Measurements from ENCODE around the gene TES. TPM values are rescaled to one million over a fixed set of nuclear protein-coding genes. Genes with fewer than 3 reads are reported as not detected.

Gene TES
- total RNA-seq = 10 to 100 TPM; 46.6 to 96.6 TPM

DNA sequence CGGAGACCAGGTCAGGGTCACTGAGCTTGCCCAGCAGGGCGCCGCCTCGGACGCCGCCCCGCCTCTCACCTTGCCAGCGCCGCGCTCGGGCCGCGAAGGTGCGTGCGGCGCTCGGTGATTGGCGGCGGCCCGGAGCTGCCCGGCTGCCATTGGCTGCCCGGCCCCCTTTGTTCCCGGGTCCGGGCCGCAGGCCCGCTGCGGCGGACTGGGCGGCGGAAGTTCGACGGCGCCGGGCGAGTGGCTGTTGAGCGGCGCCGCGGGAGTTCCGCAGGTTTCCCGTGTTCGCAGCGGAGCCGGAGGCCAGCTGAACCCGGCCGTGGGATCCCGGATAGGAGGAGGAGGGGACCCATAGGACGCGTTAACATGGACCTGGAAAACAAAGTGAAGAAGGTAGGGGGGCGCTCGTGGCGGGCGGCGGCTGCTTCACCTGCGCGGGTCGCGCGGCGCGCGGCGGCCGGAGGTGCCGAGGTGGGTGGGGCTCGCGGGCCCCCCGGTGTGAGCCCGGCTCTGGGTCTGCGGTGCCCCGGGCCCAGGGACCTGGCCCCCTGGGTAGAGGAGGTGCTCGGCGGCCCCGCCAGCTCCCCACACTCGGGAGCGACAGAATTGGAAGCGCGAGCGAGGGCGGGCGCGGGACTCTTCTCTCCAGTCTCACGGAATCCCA, at the start of gene TES:
Gene TES, plus strand, starts transcription at position 195 of the 661 bp plus-strand sequence. Its CDS starts 169 bp downstream, at position 364.
- TF ChIP-seq POLR2A (IDR thresholded peaks at IDR 0.05) (peak; percentile 91), CTCF (IDR thresholded peaks at IDR 0.05) (peak in 2 of 4 experiments; percentile 11 to 16), POLR2AphosphoS5 (IDR thresholded peaks at IDR 0.05) (no peak)

DNA sequence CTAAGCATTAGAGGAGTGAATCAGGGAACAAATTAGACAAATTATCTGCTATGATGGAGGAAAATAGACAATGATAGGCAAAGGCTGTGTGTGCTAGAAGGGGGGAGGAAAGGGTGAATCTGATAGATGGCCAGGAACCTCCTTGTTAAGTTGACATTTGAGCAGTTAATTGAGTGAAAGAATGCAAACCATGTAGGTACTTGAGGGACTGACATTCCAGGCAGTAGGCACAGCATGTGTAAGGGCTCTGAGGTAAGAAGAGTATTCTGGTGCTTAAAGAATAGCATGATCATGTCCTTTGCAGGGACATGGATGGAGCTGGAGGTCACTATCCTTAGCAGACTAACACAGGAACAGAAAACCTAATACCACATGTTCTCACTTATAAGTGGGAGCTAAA, 48.6 kb upstream of the TES start:
- H3K9me3 ChIP-seq = no peaks in the 10 kb centered on the region
- no peak overlapping the region for H3K27ac ChIP-seq
- H3K4me3 ChIP-seq = no peak overlapping the region
- no peak for TF ChIP-seq POLR2AphosphoS5 (IDR thresholded peaks at IDR 0.05)
- no peak for TF ChIP-seq CTCF (IDR thresholded peaks at IDR 0.05)
- no peak for TF ChIP-seq POLR2A (IDR thresholded peaks at IDR 0.05)
- no peak for DNase-seq (ENCODE audit: low spot score)
- no peaks in the 10 kb centered on the region for H3K27me3 ChIP-seq (replicated peaks; ENCODE audit: insufficient read depth)
- H3K36me3 ChIP-seq = no peaks in the 10 kb centered on the region
- no peaks in the 10 kb centered on the region for H3K4me1 ChIP-seq (replicated peaks)
- intact Hi-C loops (cut with DNase I) = no loop called here

More for the DNA sequence above, at the start of gene TES:
- H3K36me3 ChIP-seq = no peaks in the 10 kb centered on the region
- no peaks in the 10 kb centered on the region for H3K27me3 ChIP-seq (replicated peaks; ENCODE audit: insufficient read depth)
- no peaks in the 10 kb centered on the region for H3K4me1 ChIP-seq (replicated peaks)
- DNase-seq (ENCODE audit: low spot score) = peak; percentile 71
- intact Hi-C loops (cut with DNase I) = no loop called here
- WGBS = 1% methylated on average over 30 of the region's 83 CpGs
- H3K4me3 ChIP-seq = peak within 1 kb of the TSS; percentile 66 to 75
- no peaks in the 10 kb centered on the region for H3K9me3 ChIP-seq
- peak within 1 kb of the TSS; percentile 88 to 91 for H3K27ac ChIP-seq

DNA sequence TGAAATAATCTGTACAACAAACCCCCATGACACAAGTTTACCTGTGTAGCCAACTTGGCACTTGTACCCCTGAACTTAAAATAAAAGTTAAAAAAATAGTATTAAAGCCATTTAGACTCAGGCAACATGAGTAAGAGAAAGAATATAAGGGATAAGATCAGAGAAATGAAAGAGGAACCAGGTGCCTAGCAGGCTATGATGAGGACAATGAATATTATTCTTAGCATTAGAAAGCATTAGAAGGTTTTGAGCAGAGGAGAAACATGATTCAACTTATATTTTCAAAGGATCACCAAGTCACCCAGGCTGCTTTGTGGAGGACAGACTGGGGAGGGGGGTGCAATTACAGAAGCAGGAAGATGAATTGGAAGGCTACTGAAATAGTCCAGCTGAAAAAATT, 48.1 kb upstream of the TES start:
- no peaks in the 10 kb centered on the region for H3K36me3 ChIP-seq
- no peaks in the 10 kb centered on the region for H3K4me1 ChIP-seq (replicated peaks)
- DNase-seq (ENCODE audit: low spot score) = no peak
- intact Hi-C loops (cut with DNase I) = no loop called here
- H3K4me3 ChIP-seq = no peak overlapping the region
- TF ChIP-seq POLR2A (IDR thresholded peaks at IDR 0.05) (no peak), POLR2AphosphoS5 (IDR thresholded peaks at IDR 0.05) (no peak), CTCF (IDR thresholded peaks at IDR 0.05) (no peak)
- H3K27me3 ChIP-seq (replicated peaks; ENCODE audit: insufficient read depth) = no peaks in the 10 kb centered on the region
- no peak overlapping the region for H3K27ac ChIP-seq
- H3K9me3 ChIP-seq = no peaks in the 10 kb centered on the region

DNA sequence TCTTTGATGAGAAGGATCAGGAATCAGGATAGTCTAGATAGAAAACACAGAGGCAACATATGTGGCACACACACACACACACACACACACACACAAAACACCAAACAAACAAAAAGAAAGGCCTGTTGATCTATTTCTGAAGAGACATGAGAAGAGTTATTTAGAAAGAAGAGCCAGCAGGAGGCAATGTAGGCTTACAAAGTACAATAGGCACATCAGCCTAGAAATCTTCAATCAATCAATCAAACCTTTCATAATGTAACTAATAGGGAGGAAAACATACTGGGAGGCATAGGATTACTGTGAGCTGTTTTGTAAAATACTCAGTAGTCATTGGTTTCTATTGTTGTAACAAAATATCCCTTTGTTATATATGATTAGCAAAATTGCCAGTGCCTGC, 47.3 kb upstream of the TES start:
- Histone ChIP-seq H3K9me3 (no peaks in the 10 kb centered on the region), H3K27ac (no peak overlapping the region), H3K36me3 (no peaks in the 10 kb centered on the region), H3K4me1 (replicated peaks) (no peaks in the 10 kb centered on the region), H3K4me3 (no peak overlapping the region), H3K27me3 (replicated peaks; ENCODE audit: insufficient read depth) (no peaks in the 10 kb centered on the region)
- TF ChIP-seq POLR2A (IDR thresholded peaks at IDR 0.05) = no peak
- no peak for TF ChIP-seq CTCF (IDR thresholded peaks at IDR 0.05)
- TF ChIP-seq POLR2AphosphoS5 (IDR thresholded peaks at IDR 0.05) = no peak
- intact Hi-C loops (cut with DNase I) = no loop called here
- DNase-seq (ENCODE audit: low spot score) = no peak

DNA sequence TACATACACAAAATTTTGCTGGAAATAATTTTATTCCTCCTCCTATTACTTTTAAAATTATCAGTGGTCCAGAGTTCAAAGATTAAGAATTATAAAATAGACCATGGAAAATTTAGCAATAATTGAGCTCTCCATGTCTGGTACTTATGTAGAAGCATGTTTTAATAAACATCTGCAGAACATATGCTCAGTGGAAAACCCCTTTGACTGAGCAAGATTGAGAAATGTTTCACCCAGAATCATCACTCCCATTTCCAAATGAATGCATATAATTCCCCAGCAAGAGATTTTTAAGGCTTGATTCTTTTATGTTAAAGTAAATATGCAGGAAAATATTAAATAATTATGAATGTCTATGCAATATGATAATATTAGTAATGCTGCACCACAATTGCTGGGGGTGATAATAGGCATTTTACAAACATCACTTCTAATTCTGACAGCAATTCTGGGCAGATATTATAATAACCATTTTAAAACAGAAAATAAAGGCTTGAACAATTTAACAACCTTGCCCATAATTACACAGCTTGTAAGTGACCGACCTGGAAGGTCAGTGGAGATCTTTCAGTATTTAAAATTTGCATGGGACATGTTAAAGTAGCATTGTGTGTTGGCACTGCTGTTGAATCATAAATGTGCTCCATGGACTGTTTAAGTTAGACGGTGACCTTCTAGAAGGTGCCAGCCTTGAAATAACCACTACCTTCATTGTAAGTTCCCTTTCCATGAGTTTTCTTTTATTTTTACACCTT, 45.6 kb upstream of the TES start:
- Histone ChIP-seq H3K36me3 (no peaks in the 10 kb centered on the region), H3K4me3 (no peak overlapping the region), H3K9me3 (no peaks in the 10 kb centered on the region), H3K4me1 (replicated peaks) (no peaks in the 10 kb centered on the region), H3K27ac (no peak overlapping the region), H3K27me3 (replicated peaks; ENCODE audit: insufficient read depth) (no peaks in the 10 kb centered on the region)
- intact Hi-C loops (cut with DNase I) = no loop called here
- 88% methylated on average over 2 of the region's 2 CpGs for WGBS
- TF ChIP-seq POLR2AphosphoS5 (IDR thresholded peaks at IDR 0.05) (no peak), POLR2A (IDR thresholded peaks at IDR 0.05) (no peak), CTCF (IDR thresholded peaks at IDR 0.05) (no peak)
- DNase-seq (ENCODE audit: low spot score) = no peak
